ENCODE measurements around the gene RAB3IL1. TPM values are rescaled to one million over a fixed set of nuclear protein-coding genes. Genes with fewer than 3 reads are reported as not detected.

The RAB3IL1 gene
- total RNA-seq, 1 donor from 2014 or later: 9.4 TPM

DNA sequence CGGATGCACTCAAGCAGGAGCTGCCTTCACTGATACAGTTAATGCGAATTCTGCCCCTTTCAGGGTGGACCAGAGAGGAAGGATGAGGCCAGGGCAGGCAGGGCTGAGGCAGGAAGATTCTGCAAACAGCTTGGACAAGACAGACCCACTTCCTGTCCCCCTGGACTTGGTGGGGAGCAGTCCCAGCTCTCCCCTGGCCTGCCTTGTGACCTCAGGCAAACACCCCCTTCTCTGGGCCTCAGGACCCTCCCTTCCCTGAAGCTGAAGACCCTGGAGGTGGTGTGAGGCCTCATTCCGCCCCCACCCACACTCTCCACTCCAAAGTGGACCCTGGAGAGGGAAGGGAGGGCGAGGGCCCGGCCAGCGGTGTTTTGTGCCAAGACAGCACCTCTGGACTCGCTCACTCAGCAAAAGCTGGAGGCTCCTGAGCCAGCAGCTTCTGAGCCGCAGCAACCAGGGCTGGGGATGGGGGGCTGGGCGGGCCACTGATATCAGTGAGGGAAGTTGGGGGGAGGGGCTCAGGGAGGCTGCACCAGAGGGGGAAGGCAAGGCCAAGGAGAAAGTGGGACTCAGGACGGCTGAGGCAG is 8.5 kb downstream of the RAB3IL1 start:
- DNase-seq (ENCODE audit: low spot score): no peak
- intact Hi-C loops (cut with DNase I): no loop called here

DNA sequence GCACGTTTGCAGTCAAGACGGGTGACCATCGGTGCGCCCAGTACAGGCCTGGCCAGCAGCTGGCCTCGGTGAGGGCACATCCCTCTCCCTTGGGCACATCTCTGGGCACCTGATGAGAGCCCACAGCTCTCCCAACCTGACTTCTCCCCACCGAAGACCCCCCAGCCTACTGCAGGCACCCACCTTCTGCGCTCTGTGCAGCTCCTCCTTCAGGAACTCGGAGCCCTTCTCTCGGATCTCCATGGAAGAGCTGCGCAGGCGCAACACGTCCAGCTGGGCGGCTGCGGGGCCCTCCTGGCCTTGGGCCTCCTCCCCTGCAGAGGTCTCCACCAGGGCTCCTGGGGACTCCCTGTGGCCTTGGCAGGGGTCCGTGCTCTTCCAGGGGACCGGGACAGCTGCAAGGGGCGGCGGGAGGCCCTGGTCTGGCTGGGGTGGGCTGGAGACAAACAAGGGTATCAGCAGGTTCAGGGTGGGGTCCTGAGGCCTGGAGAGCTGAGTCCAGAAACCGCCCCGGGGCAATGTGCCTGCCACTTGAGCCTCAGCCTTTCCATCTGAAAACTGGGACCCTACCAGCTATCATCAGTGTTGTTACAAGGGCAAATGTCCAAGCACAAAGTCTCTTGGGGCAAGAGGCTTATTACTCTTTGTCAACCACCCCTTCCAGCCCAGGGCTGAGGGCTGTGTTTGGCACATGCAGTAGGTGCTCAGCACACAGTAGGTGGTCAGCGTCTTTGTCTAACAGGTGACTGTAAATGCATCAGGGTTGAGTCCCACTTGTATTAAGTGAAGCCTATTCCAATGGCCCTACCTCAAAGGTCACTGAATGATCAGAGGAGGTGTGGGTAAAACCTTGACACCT is 9.3 kb downstream of the RAB3IL1 start:
- DNase-seq (ENCODE audit: low spot score): no peak
- intact Hi-C loops (cut with DNase I): no loop called here

DNA sequence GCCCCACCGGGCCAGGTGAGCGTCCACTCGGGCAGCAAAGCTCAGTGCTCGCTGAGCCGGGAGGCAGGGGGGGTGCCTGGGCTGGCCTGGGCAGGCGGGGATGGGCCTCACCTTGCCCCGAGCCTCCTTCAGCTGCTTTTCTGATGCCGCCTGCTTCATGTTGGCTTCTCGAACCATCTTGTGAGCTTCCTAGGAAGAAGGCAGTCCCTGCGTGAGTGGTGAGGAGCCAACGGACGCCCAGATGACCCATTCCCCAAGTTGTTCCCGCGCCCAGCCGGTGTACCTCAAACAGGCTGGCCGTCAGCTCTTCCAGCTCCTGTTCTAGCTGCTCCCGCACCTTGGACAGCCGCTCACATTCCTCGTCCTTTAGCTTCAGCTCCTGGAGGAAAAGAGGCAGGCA is 10.1 kb downstream of the RAB3IL1 start:
- DNase-seq (ENCODE audit: low spot score): no peak

DNA sequence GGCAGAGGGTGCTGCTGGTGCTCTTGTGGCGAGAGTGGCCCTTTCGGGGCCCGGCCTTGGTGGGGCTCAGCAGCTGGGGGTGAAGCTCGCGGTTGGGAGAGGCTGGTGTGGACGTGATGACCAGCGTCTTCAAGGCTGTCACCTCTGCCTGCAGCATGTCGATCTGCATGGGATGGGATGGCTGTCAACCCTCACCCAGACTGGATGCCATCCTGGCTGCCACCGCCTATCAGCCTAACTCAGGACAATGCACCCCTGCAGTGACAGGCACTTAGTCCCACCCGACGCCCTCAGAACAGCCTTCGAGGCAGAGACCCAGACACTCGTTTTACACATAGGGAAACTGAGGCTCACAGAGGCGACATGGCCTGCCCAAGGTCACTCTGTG is 10.8 kb downstream of the RAB3IL1 start:
- intact Hi-C loops (cut with DNase I): no loop called here
- DNase-seq (ENCODE audit: low spot score): no peak

More for the DNA sequence above, 10.1 kb downstream of the RAB3IL1 start:
- intact Hi-C loops (cut with DNase I): no loop called here

DNA sequence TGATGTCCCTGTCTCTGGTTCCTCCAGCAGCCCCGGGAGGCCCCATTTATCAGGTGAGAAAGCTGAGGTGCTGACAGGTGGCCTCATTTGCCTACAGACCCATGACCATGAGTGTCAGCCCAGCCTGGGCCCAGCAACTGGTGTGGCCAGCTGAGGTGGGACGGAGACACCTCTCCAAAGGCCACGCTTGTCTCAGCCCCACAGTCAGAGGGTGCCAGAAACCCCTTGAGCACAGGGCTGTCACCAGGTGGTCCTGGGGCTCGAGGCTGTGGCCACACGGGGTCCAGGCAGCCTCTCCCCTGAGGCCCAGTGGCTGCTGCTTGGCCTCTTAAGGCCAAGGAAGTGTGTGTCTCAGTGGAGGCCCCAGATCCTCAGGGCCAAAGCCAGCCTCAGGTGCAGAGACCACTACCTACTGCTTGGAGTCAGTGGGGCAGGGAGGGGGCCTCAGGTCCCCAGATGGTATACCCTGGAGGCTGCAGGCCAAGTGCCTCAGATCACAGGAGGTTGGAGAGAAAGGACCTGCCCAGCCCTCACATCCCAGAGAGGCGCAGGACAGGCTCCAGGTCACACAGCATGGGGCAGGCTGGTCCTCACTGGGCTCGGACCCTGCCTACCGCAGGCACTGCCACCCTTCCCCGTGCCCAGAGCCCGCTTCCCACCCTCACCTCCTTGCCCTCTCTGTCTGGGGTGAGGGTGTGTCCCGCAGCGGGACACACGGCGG is 11.4 kb downstream of the RAB3IL1 start:
- intact Hi-C loops (cut with DNase I): no loop called here
- no peak for DNase-seq (ENCODE audit: low spot score)

DNA sequence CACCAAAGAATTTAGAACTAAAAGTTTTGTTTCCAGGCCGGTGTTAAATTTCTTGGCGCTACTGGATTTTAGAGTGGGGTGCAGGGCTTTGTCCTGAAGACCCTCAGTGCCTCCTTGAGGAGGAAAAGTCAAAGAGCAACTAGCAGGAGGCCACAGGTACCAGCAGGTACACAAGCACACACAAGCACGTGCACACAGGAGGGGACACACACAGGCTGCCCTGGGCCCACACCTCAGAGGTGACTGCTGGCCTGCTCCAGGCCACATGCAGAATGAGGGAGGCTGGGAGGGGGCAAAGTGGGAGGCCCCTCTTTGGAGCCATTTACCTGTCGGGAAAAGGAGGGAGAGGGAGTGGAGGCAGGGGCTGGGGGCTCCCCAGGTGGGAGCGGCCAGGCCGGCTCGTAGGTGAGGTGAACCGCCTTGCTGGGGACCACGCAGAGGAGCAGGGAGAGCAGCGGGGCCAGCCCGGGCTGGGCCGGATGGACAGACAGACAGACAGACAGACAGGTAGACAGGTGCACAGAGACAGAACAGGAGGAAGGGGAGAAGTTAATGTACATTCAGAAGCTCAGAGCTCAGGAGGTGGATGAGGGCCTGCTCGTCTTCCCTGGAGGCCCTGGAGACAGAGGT is 12.2 kb downstream of the RAB3IL1 start:
- intact Hi-C loops (cut with DNase I): no loop called here
- DNase-seq (ENCODE audit: low spot score): no peak

DNA sequence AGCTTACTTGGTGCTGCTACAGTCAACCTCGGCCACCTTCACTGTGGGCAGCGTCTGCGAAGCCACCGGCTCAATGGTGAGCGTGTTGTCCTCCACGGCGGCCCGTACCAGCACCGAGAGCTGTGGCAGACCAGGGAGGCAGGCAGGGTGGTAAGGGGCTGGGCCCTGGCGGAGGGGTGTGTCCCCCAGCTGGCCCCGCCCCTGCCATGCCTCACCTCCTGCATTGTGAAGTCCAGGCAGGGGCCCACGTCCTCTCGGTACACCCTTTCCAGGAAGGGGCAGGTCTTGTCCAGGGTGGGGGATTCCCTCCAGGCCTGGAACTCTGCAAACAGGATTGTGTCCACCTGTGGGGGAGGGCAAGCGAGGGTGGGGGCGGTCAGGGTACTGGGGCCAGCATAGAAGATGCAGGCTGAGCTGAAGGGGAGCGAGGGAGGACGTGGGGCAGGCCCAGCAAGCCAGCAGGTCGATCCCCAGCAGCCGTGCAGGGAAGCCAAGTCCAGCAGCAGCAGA is 12.8 kb downstream of the RAB3IL1 start:
- intact Hi-C loops (cut with DNase I): no loop called here
- no peak for DNase-seq (ENCODE audit: low spot score)

DNA sequence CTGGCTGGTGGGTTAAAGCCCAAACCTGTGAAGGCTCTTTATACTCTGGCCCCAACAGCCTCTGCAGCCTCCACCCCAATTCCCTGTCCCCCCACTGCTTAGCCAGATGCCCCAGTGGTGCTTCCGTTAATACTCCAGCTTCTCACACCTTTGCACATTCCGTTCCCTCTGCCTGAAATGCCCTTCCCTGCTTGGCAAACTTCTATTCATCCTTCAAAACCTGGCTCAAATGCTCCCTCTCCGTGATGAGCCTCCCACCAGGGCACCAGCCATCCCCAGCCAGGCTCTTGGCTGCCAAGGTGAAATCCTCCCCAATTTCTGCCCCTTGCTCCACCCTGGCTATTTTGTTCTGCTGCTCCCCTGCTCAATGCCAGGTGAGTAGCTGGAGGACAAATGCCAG is 13.5 kb downstream of the RAB3IL1 start:
- intact Hi-C loops (cut with DNase I): no loop called here
- no peak for DNase-seq (ENCODE audit: low spot score)

DNA sequence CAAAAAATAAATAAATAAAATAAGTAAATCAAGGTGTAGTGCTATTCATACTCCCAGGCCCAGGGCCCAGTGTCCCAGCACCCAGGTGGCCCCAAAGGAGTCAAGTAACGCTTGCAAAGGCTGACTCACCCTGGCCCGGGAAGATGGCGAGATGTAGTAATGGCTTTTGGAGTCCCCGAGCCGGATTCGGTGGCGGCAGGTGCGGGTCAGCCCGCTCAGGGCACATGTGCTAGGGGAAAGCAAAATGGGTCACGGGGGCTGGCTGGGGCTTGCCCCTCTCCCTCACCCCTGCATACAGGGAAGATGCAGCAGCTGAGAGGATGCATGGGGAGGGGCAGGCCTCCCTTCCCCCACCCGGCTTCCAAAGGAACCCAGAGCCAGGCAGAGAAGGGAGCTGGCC is 15.1 kb downstream of the RAB3IL1 start:
- no peak for DNase-seq (ENCODE audit: low spot score)
- intact Hi-C loops (cut with DNase I): no loop called here

DNA sequence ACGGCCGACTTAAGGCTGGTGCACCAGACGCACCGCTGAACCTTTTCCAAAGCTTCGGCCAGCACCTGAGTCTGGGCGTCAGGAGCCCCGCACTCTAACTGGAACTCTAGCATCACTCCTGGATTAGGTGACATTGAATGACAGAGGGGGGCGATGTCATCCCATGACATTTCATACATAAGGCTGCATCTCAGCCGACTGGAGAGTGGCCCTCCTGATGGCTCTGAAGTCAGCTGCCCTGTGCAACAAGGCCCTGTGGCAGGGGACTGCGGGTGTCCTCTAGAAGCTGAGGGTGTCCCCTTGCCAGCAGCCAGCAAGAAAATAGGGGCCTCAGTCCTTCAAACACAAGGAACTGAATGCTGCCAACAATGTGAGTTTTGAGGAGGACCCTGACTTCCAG is 16.0 kb downstream of the RAB3IL1 start:
- intact Hi-C loops (cut with DNase I): no loop called here
- no peak for DNase-seq (ENCODE audit: low spot score)

DNA sequence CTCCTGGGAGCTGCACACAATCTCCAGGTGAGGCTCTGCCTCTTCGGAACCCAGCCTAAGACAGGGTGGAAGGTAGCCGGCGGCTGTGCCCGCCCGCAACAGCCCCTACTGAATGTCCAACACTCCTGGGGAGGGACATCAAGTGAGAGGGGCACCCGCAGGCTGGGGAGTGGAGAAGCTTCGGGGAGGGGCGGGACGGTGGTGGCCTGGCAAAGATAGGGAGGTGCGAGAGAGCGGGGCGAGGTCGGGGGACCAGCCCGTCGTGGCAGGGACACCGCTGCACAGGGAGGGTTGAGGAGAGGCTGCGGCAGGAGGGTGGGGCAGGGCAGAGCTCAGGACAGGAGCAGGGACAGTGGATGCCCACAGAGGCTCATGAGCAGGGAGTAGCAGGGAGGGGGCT is 17.1 kb downstream of the RAB3IL1 start:
- intact Hi-C loops (cut with DNase I): no loop called here
- no peak for DNase-seq (ENCODE audit: low spot score)

DNA sequence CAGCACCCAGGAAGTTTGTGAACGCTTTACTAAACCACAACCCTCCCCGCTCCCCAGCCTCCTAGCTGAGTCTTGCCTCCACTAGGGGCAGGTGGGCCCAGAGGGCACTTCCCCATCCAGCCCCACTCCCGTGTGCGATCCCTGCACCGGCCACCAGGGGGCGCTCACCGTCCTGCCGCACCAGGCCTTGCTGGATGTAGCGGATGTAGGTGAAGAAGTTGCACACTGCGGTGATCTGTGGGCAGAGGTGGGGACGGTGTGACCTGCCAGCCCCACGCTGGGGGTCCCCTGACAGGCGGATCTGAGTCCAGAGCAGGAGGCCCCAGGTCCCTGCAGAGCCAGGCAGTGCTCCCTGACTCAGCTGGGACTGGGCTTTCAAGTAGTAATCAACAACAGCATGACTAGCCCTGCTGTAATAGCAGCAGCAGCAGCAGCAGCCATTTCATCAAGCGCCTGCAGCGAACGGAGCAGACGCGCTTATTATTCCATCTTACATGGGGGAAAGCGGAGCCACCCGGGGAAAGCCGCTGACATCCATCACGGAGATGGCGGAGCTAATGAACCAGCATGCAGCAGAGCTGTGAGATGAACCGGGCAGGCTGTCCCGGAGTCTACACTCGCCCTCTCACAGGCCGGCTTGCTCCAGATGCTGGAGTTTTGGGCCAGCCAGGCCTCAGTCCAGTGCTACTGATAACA is 18.1 kb downstream of the RAB3IL1 start:
- intact Hi-C loops (cut with DNase I): loop anchor here (2.0 to 5.0 kb wide), 3 partner anchors 48 to 208 kb away; no protein-coding TSS in a partner anchor
- DNase-seq (ENCODE audit: low spot score): peak; percentile 97

DNA sequence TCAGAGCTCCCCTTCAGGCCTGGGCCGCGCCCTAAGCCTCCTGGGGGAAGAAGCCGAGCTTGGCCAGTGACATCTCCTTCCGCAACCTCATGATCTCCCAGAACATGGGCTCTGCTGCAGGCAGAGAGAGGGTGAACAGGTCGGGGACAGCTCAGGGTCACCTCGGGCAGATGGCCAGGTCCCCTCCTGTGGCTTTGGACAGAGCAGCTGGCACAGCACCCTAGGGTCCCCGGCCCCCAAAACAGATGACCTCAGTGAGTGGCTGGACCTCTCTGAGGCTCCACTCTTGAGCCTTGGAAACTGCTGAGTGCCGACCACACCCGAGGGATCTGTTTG is 19.2 kb downstream of the RAB3IL1 start:
- intact Hi-C loops (cut with DNase I): loop anchor here (2.0 to 5.0 kb wide), 3 partner anchors 49 to 209 kb away; no protein-coding TSS in a partner anchor
- no peak for DNase-seq (ENCODE audit: low spot score)

DNA sequence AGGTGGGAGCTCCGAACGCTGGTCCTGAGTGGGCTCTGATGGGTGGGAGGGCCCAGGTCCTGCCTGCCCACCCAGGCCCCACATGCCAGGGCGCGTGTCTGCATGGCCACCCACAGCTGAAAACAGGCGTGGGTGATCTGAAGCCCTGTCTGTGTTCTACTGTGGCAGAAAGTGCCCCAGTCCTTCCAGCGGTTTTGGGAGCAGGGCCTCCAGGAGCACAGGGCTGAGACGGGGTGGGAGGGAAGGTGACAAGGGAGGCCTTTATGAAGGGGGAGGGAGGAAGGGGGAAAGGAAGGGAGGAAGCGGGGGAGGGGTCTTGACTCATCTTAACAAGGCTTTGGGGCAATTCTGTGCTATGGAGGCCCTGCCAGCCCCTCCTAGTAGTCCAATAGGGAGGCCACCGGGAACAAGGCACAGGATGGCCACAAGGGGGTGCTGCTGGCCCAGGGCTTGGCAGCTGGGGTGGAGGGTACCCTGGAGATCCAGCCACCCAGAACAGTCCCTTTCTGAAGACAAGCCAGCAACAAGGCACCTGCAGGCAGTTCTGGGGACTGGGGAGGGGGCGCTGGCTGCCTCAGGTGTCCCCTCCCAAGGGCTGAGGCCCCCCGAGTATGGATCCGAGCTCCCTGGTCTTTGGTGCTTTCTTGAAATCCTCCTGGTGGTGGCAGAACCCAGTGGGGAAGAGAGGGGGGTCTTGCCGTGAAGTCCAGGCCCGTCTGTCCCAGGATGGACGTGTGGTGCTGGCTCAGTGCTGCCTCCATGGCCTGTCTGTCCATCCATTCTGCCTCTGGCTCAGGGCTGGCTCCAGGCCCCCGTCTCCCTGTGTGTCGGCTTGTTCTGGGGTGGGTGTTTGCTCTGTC is 19.7 kb downstream of the RAB3IL1 start:
- intact Hi-C loops (cut with DNase I): loop anchor here (1.0 to 5.0 kb wide), 5 partner anchors 26 to 210 kb away; no protein-coding TSS in a partner anchor
- DNase-seq (ENCODE audit: low spot score): peak; percentile 91

DNA sequence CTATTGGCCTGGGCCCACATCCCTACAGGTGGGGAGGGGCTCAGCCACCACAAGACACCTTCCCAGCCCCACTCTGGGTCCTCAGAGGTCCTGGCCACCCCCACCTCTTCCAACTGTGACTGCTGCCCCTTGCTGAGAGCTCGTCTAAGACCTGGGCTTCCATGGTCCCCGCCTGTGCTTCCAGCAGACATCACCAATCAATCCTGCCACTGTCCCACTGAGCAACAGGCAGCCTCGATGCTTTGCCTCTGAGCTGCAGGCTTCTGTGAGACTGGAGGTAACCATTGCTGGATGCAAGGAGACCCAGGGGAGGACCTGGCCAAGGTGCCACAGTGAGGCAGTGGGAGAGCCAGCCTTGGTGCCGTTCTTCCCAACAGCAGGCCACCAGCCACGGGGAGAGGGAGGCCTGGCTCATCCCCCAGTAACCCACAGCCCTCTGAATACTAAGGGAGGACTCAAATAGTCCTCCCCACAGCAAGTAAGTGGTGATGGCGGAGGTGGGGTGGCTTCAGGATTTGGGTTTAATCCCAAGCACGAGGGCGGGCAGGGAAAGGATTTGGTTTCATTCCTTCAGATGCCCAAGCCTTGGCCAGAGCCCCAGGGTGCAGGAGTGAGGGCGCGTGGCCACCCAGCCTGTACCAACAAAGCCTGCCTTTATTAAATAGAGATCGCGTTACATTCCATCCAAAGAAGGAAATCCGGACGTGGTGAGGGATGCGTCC is 20.5 kb downstream of the RAB3IL1 start:
- no peak for DNase-seq (ENCODE audit: low spot score)
- intact Hi-C loops (cut with DNase I): loop anchor here (1.0 to 5.0 kb wide), 4 partner anchors 26 to 210 kb away; no protein-coding TSS in a partner anchor

DNA sequence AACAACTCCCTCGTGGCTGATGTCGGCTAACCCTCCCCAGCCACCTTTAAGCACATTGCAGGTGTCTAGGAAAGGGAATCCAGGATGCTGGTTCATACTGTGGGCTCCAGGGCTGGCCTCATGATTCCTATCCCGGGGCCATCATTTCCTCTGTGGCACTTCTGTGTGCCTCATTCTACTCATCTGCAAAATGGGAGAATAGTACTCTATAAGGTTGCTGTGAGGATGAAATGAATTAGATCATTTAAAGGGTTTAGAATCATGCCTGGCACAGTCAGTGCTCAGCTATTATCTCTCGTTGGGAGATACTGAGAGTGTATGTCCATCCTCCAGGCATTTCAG is 21.7 kb downstream of the RAB3IL1 start:
- intact Hi-C loops (cut with DNase I): loop anchor here (5.0 kb wide), 2 partner anchors 98 to 212 kb away; no protein-coding TSS in a partner anchor
- no peak for DNase-seq (ENCODE audit: low spot score)

DNA sequence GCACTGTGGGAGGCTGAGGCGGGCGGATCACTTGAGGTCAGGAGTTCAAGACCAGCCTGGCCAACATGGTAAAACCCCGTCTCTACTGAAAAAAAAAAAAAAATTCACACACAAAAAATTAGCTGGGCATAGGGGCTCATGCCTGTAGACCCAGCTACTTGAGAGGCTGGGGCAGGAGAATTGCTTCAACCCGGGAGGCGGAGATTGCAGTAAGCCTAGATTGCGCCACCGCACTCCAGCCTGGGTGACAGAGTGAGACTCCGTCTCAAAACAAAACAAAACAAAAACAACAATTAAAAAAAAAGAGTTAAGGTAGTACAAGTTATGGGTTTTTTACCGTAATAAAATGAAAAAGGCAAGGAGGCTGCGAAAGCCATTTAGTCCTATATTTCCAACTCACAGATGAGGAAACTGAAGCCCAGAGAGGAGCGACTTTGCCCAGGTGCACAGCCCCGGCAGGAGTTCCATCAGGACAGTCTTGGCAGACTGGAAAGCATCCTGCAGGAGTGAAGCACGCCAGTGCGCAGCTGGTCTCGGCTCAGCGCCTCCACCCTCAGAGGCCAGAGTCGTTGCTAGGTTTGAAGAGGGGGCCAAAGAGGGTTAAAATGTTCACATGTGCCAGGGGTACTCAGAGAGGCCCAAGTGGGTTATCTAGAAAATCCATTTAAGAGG is 22.2 kb downstream of the RAB3IL1 start:
- intact Hi-C loops (cut with DNase I): loop anchor here (5.0 kb wide), 2 partner anchors 98 to 212 kb away; no protein-coding TSS in a partner anchor
- no peak for DNase-seq (ENCODE audit: low spot score)

Measured in cardiac septum (tissue), 1 donor.